Tibial nerve (tissue), 4 donors: ENCODE data around the gene NUDCD2. TPM values are rescaled to one million over a fixed set of nuclear protein-coding genes. Genes with fewer than 3 reads are reported as not detected.

Experiments used
- DNase-seq, 2 donors: peaks; one replicate each; pipeline ENCODE4 v3.0.0-alpha.2; 2019; ENCODE audit warnings: low spot score in 2 of 2
- H3K27ac ChIP-seq, 4 donors: fragments of 200-600 bp; sonication (generic) in 3 of 4; one replicate each; pipeline ENCODE4 v1.5.1; 2017 to 2019; ENCODE audit warnings: mild to moderate bottlenecking in 1 of 4
- H3K27me3 ChIP-seq, 2 donors: fragments of 200-600 bp; sonication (generic) in 1 of 2; one replicate each; pipeline versions ENCODE4 v1.5.1 to v1.6.0; 2017 to 2019
- H3K36me3 ChIP-seq, 3 donors: fragments of 200-600 bp; sonication (generic); one replicate each; pipeline ENCODE4 v1.5.1; 2018 to 2019
- H3K4me1 ChIP-seq, 4 donors: fragments of 200-600 bp; sonication (generic) in 3 of 4; one replicate each; pipeline ENCODE4 v1.5.1; 2017 to 2019
- H3K4me3 ChIP-seq, 4 donors: fragments of 200-600 bp; sonication (generic) in 3 of 4; one replicate each; pipeline ENCODE4 v1.5.1; 2017 to 2019; ENCODE audit warnings: mild to moderate bottlenecking in 1 of 4, moderate library complexity in 1 of 4
- H3K9me3 ChIP-seq, 4 donors: fragments of 200-600 bp; sonication (generic) in 3 of 4; one replicate each; pipeline ENCODE4 v1.5.1; 2017 to 2019
- EP300 ChIP-seq, 2 donors: sonication (generic); formaldehyde crosslinking; IDR thresholded peaks; one replicate each; pipeline ENCODE4 v1.6.1; 2017; ENCODE audit warnings: antibody characterized with exemption in 2 of 2, mild to moderate bottlenecking in 1 of 2
- POLR2A ChIP-seq, 2 donors: fragments of 450-650 bp; IDR thresholded peaks; one replicate each; pipeline ENCODE4 v1.6.1; 2017; ENCODE audit warnings: antibody characterized with exemption in 2 of 2, mild to moderate bottlenecking in 2 of 2, moderate library complexity in 2 of 2
- WGBS, 2 donors: methylation state at CpG; one replicate each; pipeline ENCODE4 v1.1.5; 2018; 5-methylcytosine and 5-hydroxymethylcytosine counted together
- total RNA-seq, 4 donors: library from RNA; depleted of rRNA; stranded (reverse); fragments of >200 nt; gene quantifications; one replicate each; pipeline ENCODE4 v1.1.0, GENCODE V29; 2016
- TF ChIP-seq, protein P1 (sequence below), 5 experiments: fragments of 200-600 bp in 3 of 5; fragments of 450-650 bp in 2 of 5; sonication (generic) in 3 of 5; IDR thresholded peaks; one replicate each; pipeline ENCODE4 v1.5.1; 2016 to 2019; ENCODE audit warnings: antibody characterized with exemption in 5 of 5, mild to moderate bottlenecking in 3 of 5, moderate library complexity in 2 of 5

NUDCD2 gene
- total RNA-seq, 4 donors from 2014 or later: 4.6 to 14.5 (median 5.5) TPM

- Histone ChIP-seq H3K36me3 (peaks cover 0 to 98% (median 0%) of the 10 kb centered on the region in 3 donors), H3K9me3 (no peaks in the 10 kb centered on the region), H3K4me3 (no peak overlapping the region), H3K27ac (no peak overlapping the region), H3K4me1 (peaks cover 0 to 5% (median 0%) of the 10 kb centered on the region in 4 donors), H3K27me3 (no peaks in the 10 kb centered on the region)
- TF ChIP-seq, protein P1, sequence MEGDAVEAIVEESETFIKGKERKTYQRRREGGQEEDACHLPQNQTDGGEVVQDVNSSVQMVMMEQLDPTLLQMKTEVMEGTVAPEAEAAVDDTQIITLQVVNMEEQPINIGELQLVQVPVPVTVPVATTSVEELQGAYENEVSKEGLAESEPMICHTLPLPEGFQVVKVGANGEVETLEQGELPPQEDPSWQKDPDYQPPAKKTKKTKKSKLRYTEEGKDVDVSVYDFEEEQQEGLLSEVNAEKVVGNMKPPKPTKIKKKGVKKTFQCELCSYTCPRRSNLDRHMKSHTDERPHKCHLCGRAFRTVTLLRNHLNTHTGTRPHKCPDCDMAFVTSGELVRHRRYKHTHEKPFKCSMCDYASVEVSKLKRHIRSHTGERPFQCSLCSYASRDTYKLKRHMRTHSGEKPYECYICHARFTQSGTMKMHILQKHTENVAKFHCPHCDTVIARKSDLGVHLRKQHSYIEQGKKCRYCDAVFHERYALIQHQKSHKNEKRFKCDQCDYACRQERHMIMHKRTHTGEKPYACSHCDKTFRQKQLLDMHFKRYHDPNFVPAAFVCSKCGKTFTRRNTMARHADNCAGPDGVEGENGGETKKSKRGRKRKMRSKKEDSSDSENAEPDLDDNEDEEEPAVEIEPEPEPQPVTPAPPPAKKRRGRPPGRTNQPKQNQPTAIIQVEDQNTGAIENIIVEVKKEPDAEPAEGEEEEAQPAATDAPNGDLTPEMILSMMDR (IDR thresholded peaks at IDR 0.05): no peak
- TF ChIP-seq EP300 (IDR thresholded peaks at IDR 0.05): no peak
- no peak for DNase-seq
- WGBS, 2 donors: 96 to 99% methylated on average over 8 of the region's 8 CpGs
These were observed 8.4 kb downstream of the NUDCD2 start for GRCh38 chr5:163451489-163451888.

DNA sequence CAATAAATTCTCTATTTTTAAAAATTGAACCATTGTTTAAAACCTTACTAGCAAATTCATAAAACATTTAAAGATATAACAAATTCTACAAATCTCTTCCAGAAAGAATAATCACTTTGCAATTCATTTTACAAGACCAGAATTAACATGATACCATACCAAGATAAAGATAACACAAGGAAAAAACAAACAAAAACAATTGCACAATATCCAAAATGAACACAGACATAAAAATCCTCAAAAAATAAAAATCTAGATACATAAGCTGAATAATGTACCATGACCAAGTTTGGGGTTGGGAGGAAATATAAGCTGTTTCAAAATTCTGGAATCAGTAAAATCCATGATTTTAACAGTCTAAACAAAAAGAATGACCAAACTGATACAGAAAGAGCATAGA, 11.4 kb downstream of the NUDCD2 start:
- H3K4me1 ChIP-seq: peaks cover 0 to under 1% (median 0%) of the 10 kb centered on the region in 4 donors
- H3K4me3 ChIP-seq: no peak overlapping the region
- DNase-seq: no peak
- no peaks in the 10 kb centered on the region for H3K9me3 ChIP-seq
- H3K36me3 ChIP-seq: peaks cover 0 to 98% (median 0%) of the 10 kb centered on the region in 3 donors
- no peaks in the 10 kb centered on the region for H3K27me3 ChIP-seq
- H3K27ac ChIP-seq: no peak overlapping the region
- TF ChIP-seq, protein P1 (IDR thresholded peaks at IDR 0.05): no peak
- TF ChIP-seq EP300 (IDR thresholded peaks at IDR 0.05): no peak
- TF ChIP-seq POLR2A (IDR thresholded peaks at IDR 0.05): no peak

DNA sequence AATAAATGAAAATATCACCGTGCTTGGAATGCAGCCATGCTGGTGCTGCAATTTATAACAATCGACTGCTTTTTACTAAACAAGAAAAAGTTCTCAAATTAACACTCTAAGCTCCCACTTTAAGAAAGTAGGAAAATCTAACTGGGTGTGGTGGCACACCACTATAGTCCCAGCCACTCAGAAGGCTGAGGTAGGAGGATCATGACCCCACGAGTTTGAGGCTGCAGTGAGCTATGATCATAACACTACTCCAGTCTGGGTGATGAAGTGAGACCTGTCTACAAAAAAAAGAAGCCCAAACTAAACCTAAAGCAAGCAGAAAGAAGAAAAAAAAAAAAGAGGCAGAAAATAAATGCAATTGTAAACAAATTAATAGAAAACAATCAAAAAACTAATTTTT, 12.0 kb downstream of the NUDCD2 start:
- TF ChIP-seq, protein P1 (IDR thresholded peaks at IDR 0.05): no peak
- TF ChIP-seq EP300 (IDR thresholded peaks at IDR 0.05) (no peak), POLR2A (IDR thresholded peaks at IDR 0.05) (no peak)
- Histone ChIP-seq H3K9me3 (no peaks in the 10 kb centered on the region), H3K36me3 (peaks cover 0 to 98% (median 0%) of the 10 kb centered on the region in 3 donors), H3K4me1 (no peaks in the 10 kb centered on the region), H3K27ac (no peak overlapping the region), H3K27me3 (no peaks in the 10 kb centered on the region), H3K4me3 (no peak overlapping the region)
- no peak for DNase-seq
- 73 to 78% methylated on average over 3 of the region's 3 CpGs for WGBS, 2 donors

DNA sequence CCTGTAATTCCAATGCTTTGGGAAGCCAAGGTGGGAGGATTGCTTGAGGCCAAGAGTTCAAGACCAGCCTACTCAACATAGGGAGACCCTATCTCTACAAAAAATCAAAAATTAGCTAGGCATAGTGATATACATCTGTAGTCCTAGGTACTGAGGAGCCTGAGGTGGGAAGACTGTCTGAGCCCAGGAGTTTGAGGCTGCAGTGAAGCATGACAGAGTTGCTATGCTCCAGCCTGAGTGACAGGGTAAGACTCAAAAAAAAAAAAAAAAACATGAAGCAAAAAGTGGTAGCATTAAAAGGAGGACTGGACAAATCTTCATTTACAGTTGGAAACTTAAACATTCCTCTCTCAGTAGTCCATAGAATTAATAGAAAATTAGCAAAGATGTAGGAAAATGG, 12.7 kb downstream of the NUDCD2 start:
- no peaks in the 10 kb centered on the region for H3K4me1 ChIP-seq

GRCh38 chr5:163445345-163445744, 14.6 kb downstream of the NUDCD2 start:
- Histone ChIP-seq H3K36me3 (peaks cover 0 to 92% (median 5%) of the 10 kb centered on the region in 3 donors), H3K4me1 (peaks cover 0 to 8% (median 3%) of the 10 kb centered on the region in 4 donors), H3K27me3 (no peaks in the 10 kb centered on the region), H3K9me3 (no peaks in the 10 kb centered on the region), H3K27ac (no peak overlapping the region), H3K4me3 (no peak overlapping the region)
- DNase-seq: no peak
- TF ChIP-seq, protein P1 (IDR thresholded peaks at IDR 0.05): no peak
- TF ChIP-seq EP300 (IDR thresholded peaks at IDR 0.05) (no peak), POLR2A (IDR thresholded peaks at IDR 0.05) (no peak)
- 94 to 96% methylated on average over 6 of the region's 6 CpGs for WGBS, 2 donors

More for the DNA sequence above, 12.7 kb downstream of the NUDCD2 start:
- Histone ChIP-seq H3K36me3 (peaks cover 0 to 98% (median 2%) of the 10 kb centered on the region in 3 donors), H3K27ac (no peak overlapping the region), H3K4me3 (no peak overlapping the region), H3K27me3 (no peaks in the 10 kb centered on the region), H3K9me3 (no peaks in the 10 kb centered on the region)
- TF ChIP-seq EP300 (IDR thresholded peaks at IDR 0.05) (no peak), POLR2A (IDR thresholded peaks at IDR 0.05) (no peak)
- TF ChIP-seq, protein P1 (IDR thresholded peaks at IDR 0.05): no peak
- no peak for DNase-seq
